ENCODE results near the gene RASSF4.

DNA sequence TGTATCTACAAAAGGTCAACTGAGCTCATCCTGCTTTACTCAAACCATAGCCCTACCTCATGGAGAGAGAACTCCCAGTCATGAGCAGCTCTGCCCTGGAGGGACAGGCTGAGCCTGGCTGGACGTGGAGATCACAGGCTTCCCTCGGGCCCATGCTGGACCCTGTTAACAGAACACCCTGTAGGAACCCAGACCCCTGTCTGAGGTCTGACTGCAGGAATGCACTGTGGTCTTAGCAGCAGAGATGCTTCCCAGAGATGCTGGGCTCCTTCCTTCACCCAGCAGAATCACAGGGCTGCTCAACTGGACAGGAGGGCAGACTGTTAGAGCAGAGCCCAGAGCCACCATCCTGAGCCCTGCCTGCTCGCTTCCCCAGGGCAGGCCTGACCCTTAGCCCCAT is 47.7 kb upstream of the RASSF4 start:
- TF ChIP-seq CTCF (IDR thresholded peaks at IDR 0.05) (no peak), POLR2A (IDR thresholded peaks at IDR 0.05) (no peak)
